GM10847 (cell line): ENCODE measurements around the gene AP3B2.

Experiments used
- POLR2A ChIP-seq: IDR thresholded peaks from 2 replicates; pipeline ENCODE4 v1.6.1; 2011; ENCODE audit not compliant: insufficient read length; ENCODE audit errors: extremely low read depth

The AP3B2 gene

DNA sequence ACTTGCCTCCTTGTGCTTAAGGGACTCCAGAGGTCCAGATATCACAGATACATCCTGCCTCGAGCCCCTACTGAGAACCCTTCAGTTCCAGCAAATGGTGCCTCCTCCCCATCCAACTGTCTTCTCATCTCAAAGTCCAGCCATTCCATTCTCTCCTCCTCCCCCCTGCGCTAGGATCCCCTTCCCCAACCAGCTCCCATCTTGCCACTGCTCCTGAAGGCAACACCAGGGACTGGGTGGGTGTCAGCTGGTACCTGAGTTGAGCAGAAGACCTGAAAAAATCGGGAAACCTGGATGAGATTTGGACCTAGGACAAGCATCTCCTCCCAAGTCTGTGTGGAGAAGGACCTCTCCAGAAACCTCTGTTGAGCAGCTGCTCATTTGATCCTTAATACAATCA is 2.4 kb upstream of the AP3B2 start:
- no peak for TF ChIP-seq POLR2A

DNA sequence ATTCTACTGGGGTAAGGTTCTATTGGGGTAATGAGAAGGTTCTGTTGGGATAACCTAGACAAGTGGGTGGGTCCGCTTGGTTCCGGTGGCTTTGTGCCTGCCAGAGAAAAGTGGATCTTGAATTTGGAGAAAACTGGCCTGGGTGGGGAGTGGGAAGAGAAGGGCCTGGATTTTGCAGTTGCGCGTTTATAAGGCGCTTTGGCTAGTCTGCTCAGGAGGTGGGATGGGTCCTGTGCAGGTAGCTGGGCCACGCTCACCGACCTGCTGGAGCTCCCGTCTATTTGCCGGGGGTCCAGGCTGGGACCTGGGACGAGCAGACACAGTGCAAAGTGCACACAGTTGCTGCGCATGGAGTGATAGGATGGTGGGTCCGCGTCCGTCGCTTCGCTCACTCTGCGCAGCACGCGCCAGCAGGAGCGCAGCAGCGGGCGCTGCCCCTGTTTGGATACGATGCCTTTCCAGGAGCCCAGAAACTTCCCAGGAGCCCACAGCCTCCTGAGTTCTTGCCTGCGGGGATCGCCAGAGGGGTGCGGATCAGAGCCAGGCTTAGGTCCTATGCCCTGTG is 1.3 kb upstream of the AP3B2 start:
- TF ChIP-seq POLR2A = no peak

DNA sequence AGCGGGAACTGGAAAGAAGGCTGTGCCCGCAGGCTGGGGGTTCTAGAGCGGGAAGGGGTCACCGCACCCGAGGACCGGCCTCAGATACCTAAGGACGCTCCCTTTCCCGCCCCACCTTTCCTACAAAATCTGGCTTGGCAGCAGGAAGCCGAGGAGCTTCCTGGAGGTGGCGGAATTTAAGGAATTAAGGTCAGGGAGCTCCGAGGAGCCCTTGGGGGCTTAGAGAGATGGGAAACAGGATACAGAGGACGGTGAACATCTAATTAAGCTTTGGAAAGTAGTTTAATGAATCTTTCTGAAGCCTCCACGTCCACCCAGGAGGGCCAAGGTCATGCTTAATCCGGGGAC is 507 bp upstream of the AP3B2 start:
- no peak for TF ChIP-seq POLR2A

DNA sequence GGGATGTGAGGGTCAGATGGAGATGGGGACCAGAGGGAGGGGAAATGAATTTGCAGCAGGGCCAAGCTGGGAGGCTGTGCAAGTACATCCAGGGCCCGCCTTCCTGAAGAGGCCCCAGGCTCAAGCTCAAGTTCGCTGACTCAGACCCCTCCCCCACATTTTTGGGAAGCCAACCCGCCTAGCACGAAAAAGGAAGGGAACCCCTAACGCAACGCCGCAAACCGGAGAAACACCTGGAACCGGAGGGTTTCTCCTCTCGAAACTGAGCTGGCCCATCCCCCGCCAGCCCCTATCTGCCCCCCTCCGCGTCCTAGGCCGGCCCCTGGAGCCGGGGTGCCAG is 624 bp downstream of the AP3B2 start:
- TF ChIP-seq POLR2A = no peak

DNA sequence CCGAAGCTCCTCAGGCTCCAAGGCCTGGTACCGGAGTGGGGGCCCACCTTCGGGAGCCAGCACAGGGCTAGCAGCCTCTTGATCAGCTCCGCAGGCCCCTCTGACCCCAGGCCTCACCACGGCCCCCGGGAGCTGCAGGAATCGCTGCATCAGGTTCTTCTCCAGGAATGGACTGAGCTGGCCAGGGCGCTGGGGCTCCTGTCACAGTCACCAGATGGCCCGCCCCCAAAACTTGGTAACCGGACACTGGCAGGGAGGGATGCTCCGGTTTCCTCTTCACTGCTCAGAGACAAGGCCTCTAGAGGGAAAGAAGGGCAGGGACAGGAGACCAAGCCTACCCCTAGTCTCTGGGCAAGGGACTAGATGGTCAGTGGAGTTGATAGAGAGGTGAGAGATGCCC is 9.9 kb downstream of the AP3B2 start:
- no peak for TF ChIP-seq POLR2A

DNA sequence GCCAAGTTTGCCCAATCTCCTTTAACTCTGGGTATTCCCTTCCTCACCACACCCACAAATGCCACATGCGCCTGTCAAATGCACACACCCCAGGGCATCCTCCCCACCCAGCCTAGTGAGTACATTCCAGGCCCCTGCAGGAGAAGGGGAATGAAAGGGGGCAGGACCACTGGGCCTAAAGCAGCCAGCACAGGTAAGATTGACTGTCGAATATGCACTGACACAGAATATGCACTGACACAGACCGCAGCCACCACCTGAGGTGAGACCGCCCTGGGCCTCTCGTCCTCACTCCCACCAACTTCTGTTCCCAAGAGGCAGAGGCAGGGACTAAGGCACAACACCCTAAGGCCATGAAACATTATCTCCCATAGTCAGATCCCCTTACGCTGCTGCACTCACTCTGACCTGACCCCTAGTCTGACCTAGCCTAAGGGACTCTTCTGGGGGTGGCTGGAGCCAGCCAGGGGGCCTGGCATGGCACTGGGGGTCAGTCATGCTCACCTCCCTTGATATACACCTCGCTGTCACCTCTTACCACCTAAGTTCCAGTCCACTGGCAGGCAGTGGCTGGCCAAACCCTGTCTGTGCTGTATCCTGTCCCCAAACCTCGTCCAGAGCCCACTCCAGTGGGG is 10.8 kb downstream of the AP3B2 start:
- TF ChIP-seq POLR2A = no peak

DNA sequence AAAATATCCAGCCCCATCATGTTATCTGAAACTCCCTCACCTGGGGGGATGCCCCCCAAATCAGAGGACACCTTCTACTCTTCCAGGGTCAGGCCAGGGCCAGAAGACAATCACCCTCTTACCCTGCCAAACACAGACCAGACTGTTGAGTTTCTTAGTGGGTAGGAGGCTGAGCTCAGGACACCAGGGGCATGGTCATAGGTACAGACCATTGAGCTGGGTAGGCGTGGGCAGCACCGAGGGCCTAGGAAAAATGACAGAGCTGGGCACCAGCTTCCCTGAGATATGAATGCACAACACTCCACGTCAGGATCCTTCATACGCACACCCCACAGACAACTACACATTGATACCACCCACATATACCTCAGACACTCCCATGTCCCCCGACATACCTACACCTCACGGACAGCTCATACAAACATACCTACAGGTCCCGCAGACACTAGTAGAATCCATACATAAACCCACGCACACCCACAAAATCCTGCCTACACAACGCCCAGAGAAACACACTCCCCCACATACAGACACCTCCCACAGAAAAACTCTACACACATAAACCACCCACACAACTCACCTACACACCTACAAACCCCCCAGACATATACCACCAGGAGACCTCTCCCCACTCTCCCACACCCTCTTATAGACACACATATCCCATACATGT is 11.8 kb downstream of the AP3B2 start:
- no peak for TF ChIP-seq POLR2A

DNA sequence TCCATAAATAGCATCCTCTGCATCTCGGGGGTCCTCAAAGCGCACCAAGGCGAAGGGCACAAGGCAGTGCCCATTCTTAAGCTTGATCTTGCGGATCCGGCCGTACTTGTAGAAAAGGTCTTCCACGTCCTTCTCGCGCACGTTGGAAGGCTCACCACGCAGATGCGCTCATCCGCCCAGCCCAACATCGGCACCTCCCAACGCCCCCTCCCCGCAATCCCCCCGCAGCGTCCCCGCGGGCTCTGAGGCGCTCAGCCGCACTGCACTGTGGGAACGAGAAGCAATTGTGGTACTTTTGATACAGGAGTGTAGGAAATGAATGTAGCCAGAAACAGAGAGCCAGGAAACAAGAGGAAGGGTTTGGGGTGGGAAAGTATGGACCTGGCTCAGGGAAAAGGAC is 17.5 kb downstream of the AP3B2 start:
- TF ChIP-seq POLR2A = no peak

DNA sequence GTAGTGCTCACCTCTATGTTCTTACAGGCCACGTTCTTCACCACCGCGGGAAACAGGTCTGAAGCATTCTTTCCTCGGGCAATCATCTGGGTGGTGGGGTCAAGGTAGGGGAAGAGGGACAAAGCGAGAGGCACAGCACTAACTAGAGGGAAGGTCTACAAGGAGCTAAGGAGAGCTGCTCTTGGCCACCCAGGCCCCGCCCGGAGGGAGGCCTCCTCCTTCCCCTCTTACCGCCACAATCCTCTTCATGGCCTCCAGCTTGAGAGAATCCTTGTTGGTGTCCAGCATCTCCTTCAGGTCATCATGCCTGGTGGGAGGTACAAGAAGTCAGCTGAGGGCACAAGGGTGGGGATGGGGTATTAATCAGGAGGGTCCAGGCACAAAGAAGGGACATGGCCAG is 20.5 kb downstream of the AP3B2 start:
- no peak for TF ChIP-seq POLR2A

DNA sequence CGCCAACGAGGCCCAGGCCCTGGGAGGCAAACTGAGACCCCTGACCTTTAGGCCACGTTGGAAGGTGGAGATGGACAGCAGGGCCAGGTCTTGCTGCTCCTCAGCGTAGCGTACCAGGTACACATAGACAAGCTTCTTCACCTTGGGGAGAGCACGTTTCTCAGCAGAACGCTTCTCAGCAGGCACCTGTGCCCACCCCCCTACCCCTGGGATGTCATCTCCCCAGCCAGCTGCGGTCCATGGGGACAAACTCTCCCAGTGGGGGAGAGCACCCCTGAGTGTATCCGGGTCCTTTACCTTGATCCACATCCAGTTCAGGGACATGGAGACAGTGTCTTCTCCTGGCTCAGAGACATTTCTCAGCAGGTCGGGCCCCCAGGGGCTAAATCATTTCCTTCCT is 21.0 kb downstream of the AP3B2 start:
- TF ChIP-seq POLR2A = no peak

DNA sequence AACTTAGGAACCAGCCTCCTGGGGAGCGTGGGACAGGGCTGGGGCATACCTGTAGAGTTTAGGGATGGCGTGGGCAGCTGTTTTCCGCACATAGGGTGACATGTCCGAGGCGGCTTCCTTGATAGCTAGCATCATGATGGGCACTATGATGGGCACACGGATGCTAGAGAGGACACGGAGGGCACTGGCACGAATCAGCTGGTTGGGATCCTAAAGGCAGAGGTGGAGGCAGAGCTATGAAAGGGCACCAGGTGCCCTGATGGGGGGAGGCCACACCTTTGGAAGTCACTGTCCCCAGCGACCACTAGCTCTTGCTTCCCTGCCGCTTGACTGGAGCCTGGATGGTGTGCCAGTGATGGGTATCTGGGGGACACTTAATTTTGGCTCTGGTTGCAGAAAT is 28.3 kb downstream of the AP3B2 start:
- no peak for TF ChIP-seq POLR2A

DNA sequence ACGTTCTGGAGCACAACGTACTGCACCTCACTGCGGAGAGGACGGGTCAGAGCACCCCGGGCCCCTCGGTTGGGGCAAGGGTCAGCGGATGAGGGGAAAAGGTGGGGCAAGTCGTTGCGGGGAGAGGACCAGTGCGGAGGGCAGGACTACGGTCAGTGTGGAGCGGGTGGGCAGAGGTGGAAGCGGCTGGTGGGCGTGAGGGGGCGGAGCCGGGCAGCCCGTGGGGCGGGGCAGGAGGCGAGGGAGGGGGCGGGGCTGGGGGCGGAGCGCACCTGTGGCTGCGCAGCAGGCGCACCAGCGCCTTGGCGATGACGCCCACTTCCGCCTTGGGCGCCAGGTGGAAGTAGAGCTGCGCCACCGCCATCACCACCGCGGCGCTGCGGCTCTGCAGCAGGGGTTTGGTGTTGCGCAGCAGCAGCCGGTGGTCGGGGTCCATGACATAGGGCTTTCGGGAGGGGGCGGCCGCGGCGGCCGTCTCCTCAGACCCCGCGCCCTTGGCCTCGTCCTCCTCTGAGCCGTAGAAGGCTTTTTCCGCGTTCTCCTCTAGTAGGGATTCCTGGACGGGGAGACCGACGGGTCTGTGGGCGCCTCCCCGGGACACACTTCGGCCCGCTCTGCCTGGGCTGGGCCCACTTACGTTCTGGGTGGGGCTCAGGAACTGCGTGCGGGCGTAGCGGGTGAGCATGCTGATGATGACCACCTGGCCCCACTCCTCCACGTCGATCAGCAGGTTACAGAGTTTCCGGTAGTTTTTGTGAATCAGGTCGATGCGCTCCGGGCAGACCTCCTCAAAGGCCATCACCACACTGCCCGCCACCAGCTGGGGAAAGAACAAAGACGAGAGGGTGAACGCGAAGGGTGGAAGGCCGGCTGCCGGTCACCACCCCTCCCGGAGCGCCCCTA is 29.2 kb downstream of the AP3B2 start:
- TF ChIP-seq POLR2A = no peak

DNA sequence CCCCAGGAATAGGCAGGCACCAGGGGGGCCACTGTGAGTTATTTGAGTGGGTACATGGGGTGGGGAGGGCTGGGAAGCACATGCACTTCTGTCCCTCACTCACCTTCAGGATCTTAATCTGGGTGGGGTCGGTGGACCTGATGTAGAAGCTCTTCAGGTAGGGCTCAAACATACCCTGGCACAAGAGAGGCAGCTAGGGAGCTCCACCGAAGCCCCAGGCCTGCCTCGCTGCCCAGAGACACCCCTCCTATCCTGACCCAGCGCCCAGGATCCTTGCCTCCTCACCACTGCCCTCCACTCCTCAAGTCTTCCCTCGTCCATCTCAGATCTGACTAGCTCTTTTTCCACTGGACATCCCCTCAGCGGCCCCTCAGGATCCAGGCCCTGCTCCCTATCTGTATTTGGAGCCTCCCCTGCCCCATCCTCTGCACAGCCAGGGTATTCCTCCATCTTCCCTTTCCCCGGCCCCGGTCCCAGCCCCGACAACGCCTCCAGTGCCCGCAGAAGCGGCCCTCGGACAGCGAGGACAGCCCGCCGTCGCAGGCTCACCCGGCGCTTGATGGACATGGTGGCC is 30.0 kb downstream of the AP3B2 start:
- TF ChIP-seq POLR2A = no peak

DNA sequence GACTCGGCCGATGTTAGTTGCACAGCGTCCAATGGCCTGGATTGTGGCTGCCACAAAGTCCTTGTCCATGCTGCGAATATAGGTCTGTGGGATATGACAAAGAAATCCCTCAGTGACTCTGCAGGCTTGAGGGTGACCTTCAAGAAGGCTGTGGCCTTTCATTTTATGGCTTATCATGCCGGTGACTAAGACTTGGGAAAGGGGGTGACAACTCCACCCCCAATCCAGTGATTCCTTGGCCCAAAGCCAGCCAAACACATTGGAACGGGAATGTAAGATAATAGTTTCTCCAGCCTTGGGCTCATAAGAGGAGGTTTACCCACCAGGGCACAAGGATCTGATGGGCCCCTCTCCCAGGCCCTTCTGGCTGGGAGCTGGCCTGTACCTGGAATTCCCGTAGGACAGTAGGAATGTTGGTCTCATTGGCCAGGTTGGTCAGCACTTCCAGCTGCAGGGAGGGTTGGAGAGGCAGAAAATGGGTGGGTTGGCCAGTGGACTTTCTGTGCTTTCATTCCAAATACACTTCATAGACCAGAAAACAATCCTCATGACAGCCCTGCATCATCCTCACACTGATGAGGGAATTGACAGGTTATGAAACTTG is 31.9 kb downstream of the AP3B2 start:
- no peak for TF ChIP-seq POLR2A

DNA sequence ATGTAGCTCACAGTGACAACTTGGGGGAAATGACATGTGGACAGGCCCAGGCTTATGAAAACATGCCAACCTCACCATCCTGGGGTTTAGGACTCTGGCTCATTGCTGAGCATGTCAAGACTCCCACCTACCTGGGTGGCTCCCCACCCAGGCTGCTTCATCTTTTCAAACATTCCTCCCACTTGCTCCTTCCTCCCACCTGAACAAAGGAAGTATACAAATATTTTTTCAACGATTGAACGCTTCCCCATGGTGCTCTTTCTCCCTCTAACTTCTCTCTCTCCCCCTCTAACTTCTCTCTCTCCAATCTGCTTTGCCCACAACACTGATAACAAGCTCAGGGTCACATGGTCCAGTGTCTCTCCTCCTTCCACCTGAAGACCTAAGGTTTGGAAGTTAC is 34.8 kb downstream of the AP3B2 start:
- TF ChIP-seq POLR2A = no peak
